ENCODE data around the gene CLN6.

DNA sequence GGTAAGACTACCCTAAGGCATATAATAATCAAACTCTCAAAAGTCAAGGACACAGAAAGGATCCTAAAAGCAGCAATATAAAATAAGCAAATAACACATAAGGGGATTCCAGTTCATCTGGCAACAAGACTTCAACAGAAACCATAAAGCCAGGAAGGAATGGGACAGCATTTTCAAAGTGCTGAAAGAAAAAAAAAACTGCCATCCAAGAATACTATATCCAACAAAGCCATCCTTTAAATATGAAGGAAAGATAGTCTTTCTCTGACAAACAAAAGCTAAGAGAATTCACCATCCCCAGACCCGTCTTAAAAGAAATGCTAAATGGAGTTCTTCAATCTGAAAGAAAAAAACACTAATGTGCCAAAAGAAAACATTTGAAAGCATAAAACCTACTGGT lies 14.7 kb upstream of the CLN6 start:
- no peak for TF ChIP-seq CTCF (IDR thresholded peaks at IDR 0.05; ENCODE audit: low read depth, low read length)
- no peak for TF ChIP-seq EZH2phosphoT487 (IDR thresholded peaks at IDR 0.05; ENCODE audit: low read depth)
